Measurements from ENCODE around the gene TRHDE.

GRCh38 chr12:72276181-72276805, 4.1 kb downstream of the TRHDE start:
- TF ChIP-seq POLR2A (IDR thresholded peaks at IDR 0.05; ENCODE audit: low read depth, low read length) (no peak), POU2F2 (IDR thresholded peaks at IDR 0.05; ENCODE audit: low read depth, low read length) (no peak)
